OCI-LY3 (cell line): ENCODE measurements around the gene GPATCH8.

Source experiments
- H2AFZ ChIP-seq: fragments of 200-600, 300-600 bp; shearing (Covaris generic); 2 replicates; pipeline ENCODE4 v1.6.0; 2014; ENCODE audit warnings: antibody characterized with exemption, low read depth, low read length
- H3K27ac ChIP-seq: fragments of 200-600, 300-600 bp; sonication (generic); 2 replicates; pipeline ENCODE4 v1.5.1; 2014; ENCODE audit warnings: mild to moderate bottlenecking, low read length, moderate library complexity, mixed read lengths
- H3K27me3 ChIP-seq: fragments of 200-600, 300-600 bp; sonication (generic); 2 replicates; pipeline ENCODE4 v1.6.1; 2014; ENCODE audit warnings: low read depth, low read length, mixed read lengths
- H3K36me3 ChIP-seq: fragments of 200-600, 300-600 bp; sonication (generic); replicated peaks from 2 replicates; pipeline ENCODE3; 2014; ENCODE audit warnings: low read depth, low read length, mixed read lengths
- H3K4me1 ChIP-seq: fragments of 300-600, 200-600 bp; sonication (generic); 2 replicates; pipeline ENCODE4 v1.6.1; 2014; ENCODE audit warnings: low read length, mixed read lengths
- H3K4me2 ChIP-seq: fragments of 200-600, 300-600 bp; sonication (generic); 2 replicates; pipeline ENCODE4 v1.6.1; 2014; ENCODE audit warnings: low read length, mixed read lengths
- H3K4me3 ChIP-seq: fragments of 300-600, 200-600 bp; sonication (generic); 2 replicates; pipeline ENCODE4 v1.5.1; 2014; ENCODE audit warnings: antibody characterized with exemption, mild to moderate bottlenecking, low read length, moderate library complexity
- H3K79me2 ChIP-seq: fragments of 300-600, 200-600 bp; shearing (Covaris generic); 2 replicates; pipeline ENCODE4 v1.6.1; 2014; ENCODE audit warnings: mild to moderate bottlenecking, low read length, mixed read lengths
- H3K9ac ChIP-seq: fragments of 300-600, 200-600 bp; shearing (Covaris generic); 2 replicates; pipeline ENCODE4 v1.6.0; 2014; ENCODE audit warnings: mild to moderate bottlenecking, low read length, moderate library complexity
- H3K9me3 ChIP-seq: fragments of 200-600, 300-600 bp; shearing (Covaris generic); 2 replicates; pipeline ENCODE4 v1.6.1; 2014; ENCODE audit warnings: low read length, mixed read lengths; ENCODE audit not compliant: insufficient read depth
- H4K20me1 ChIP-seq: fragments of 200-600, 300-600 bp; sonication (generic); 2 replicates; pipeline ENCODE4 v1.6.1; 2016; ENCODE audit warnings: low read length, mixed read lengths; ENCODE audit not compliant: insufficient read depth
- EZH2phosphoT487 ChIP-seq: fragments of 200-600 bp; shearing (Covaris generic); IDR thresholded peaks from 2 replicates; pipeline ENCODE4 v1.6.1; 2018; ENCODE audit warnings: antibody characterized with exemption, mixed run types, low read depth
- TF ChIP-seq, protein P1 (sequence below): fragments of 200-600, 300-600 bp; sonication (generic); IDR thresholded peaks from 2 replicates; pipeline ENCODE4 v1.5.1; 2014; ENCODE audit warnings: antibody characterized with exemption, low read length, low read depth

Gene GPATCH8

DNA sequence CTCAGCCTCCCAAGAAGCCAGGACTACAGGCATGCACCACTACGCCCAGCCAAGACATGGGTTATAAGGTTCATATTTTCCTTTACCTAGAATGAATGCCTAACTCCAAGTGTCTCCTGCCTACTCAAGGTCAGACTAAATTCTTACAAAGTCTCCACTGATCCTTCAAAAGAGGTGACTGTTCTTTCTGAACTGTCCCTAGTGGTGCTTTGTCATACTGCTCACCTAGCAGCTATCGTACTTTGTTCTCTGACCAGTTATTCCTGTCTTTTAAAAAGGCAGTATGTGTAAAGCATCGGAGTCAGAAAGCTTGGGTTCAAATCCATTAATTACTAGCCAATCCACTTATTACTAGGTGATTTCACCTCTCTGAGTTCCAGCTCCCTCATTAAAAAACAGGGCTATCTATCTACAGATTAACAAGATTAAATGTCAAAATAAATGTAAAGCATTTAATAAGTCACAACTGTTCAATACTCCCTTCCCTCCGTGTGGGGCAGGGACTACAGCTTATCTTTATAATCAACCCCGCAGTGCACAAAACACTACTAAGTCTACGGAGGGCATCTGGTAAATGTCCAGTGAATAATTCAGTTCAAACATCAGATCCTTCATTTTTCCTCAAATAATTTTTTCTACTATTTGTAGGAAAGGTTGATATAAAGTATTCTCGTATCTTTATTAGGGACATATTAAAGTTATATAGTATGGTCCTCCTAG lies 93.7 kb downstream of the GPATCH8 start:
- H3K4me3 ChIP-seq: no peak overlapping the region
- no peaks in the 10 kb centered on the region for H3K9me3 ChIP-seq
- peak overlapping the region; percentile 62 for H3K27ac ChIP-seq
- H3K36me3 ChIP-seq: peaks cover 31% of the 10 kb centered on the region
- peak overlapping the region; percentile 60 for H3K4me2 ChIP-seq
- H4K20me1 ChIP-seq: peaks cover 2% of the 10 kb centered on the region; the same call in 1 of the 2 replicates
- TF ChIP-seq, protein P1, sequence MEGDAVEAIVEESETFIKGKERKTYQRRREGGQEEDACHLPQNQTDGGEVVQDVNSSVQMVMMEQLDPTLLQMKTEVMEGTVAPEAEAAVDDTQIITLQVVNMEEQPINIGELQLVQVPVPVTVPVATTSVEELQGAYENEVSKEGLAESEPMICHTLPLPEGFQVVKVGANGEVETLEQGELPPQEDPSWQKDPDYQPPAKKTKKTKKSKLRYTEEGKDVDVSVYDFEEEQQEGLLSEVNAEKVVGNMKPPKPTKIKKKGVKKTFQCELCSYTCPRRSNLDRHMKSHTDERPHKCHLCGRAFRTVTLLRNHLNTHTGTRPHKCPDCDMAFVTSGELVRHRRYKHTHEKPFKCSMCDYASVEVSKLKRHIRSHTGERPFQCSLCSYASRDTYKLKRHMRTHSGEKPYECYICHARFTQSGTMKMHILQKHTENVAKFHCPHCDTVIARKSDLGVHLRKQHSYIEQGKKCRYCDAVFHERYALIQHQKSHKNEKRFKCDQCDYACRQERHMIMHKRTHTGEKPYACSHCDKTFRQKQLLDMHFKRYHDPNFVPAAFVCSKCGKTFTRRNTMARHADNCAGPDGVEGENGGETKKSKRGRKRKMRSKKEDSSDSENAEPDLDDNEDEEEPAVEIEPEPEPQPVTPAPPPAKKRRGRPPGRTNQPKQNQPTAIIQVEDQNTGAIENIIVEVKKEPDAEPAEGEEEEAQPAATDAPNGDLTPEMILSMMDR: no peak
- no peak for TF ChIP-seq EZH2phosphoT487
- no peak overlapping the region for H3K9ac ChIP-seq
- H2AFZ ChIP-seq: no peak overlapping the region
- H3K79me2 ChIP-seq: no peaks in the 10 kb centered on the region; the same call in 1 of the 2 replicates
- peaks cover 18% of the 10 kb centered on the region for H3K4me1 ChIP-seq
- H3K27me3 ChIP-seq: no peaks in the 10 kb centered on the region

DNA sequence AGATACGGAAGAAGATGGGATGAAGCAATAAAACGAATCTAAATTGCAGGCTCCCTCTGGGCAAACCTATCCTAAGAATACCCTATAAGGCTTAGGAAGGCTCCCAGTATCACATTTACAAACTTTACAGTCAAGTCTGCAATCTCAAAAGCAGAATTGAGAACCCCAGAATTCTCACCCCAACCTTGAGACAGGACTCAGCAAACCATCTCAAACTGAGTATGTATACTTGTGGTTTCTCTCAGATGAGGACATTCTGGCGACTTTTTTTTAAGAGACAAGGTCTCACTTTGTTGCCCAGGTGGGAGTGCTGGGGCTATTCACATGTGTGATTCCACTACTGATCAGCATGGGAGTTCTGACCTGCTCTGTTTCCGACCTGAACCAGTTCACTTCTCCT lies 94.4 kb downstream of the GPATCH8 start:
- Histone ChIP-seq H3K9me3 (no peaks in the 10 kb centered on the region), H3K4me1 (peaks cover 18% of the 10 kb centered on the region), H3K36me3 (peaks cover 27% of the 10 kb centered on the region)

DNA sequence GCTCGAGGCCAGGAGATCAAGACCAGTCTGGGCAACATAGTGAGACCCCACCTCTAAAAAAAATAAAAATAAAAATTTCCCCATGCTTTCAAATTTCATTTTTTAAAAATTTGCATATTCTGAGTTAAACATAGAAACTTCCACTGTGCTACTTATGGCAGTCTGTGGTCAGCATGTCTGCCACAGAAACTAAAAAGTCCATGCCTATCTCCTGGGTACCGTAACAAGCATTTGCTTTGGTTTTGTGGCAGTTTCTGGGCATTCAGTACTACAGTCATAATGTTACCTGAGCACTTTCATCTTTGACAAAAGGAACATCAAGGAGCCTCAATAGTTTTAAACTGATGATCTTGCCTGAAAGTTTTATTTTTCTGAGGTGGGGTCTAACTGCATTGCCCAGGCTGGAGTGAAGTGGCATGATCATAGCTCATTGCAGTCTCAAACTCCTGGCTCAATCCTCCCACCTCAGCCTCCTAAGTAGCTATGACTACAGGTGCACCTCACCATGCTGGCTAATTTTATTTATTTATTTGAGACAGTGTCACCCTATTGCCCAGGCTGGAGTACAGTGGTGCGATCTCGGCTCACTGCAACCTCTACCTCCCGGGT lies 100.5 kb downstream of the GPATCH8 start:
- peak overlapping the region; percentile 31 for H3K4me2 ChIP-seq
- no peaks in the 10 kb centered on the region for H4K20me1 ChIP-seq
- no peak for TF ChIP-seq EZH2phosphoT487
- TF ChIP-seq, protein P1: no peak
- peaks cover 39% of the 10 kb centered on the region for H3K36me3 ChIP-seq
- H3K4me3 ChIP-seq: no peak overlapping the region
- H3K27ac ChIP-seq: peak overlapping the region; percentile 39
- no peaks in the 10 kb centered on the region for H3K27me3 ChIP-seq
- H2AFZ ChIP-seq: no peak overlapping the region
- H3K9me3 ChIP-seq: no peaks in the 10 kb centered on the region
- H3K9ac ChIP-seq: no peak overlapping the region
- H3K79me2 ChIP-seq: no peaks in the 10 kb centered on the region; the same call in 1 of the 2 replicates
- peaks cover 12% of the 10 kb centered on the region for H3K4me1 ChIP-seq

More for the DNA sequence above, 94.4 kb downstream of the GPATCH8 start:
- peak overlapping the region; percentile 62 for H3K27ac ChIP-seq
- no peaks in the 10 kb centered on the region for H3K27me3 ChIP-seq
- no peak overlapping the region for H3K9ac ChIP-seq
- TF ChIP-seq, protein P1: no peak
- H4K20me1 ChIP-seq: peaks cover 2% of the 10 kb centered on the region; the same call in 1 of the 2 replicates
- H3K79me2 ChIP-seq: no peaks in the 10 kb centered on the region; the same call in 1 of the 2 replicates
- no peak overlapping the region for H3K4me3 ChIP-seq
- peak overlapping the region; percentile 60 for H3K4me2 ChIP-seq
- H2AFZ ChIP-seq: no peak overlapping the region

DNA sequence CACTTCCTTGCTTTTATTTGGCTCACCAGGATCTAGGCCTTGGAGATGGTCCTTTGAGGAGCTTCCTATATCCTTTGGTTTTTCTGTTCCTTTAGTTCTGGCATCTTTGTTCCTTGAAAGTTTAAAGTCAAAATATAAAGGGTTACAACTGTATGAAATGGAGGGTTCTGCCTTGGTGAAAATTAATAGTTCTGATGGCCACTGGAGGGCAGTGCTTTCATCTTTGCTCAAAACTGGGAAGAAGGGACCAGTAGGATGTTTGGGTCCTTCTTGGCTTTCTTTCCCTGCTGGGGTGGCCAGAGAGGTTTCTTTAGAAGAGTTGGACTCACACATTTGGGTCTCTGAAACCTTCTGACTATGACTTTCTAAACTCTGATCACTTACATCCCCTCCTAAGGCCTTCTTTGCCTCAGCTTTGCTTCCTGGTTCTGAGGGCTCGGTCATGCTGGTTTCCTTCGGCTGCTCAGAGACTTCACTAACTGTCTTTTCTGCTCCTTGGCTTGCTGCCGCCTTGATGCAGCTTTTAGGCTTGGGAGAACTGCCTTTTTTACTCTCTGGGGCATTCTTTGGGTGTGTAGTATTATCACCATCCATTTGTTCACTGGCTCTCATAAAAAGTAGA lies 102.9 kb downstream of the GPATCH8 start:
- no peak overlapping the region for H3K4me3 ChIP-seq
- peaks cover 40% of the 10 kb centered on the region for H3K36me3 ChIP-seq
- 0 out of 2 replicates have a peak overlapping the region, but pooled peaks have one; percentile 4 for H3K27ac ChIP-seq
- peaks cover 12% of the 10 kb centered on the region for H3K4me1 ChIP-seq
- H3K9me3 ChIP-seq: no peaks in the 10 kb centered on the region
- TF ChIP-seq, protein P1: peak; percentile 68
- TF ChIP-seq EZH2phosphoT487: no peak
- no peak overlapping the region for H3K9ac ChIP-seq
- no peaks in the 10 kb centered on the region for H4K20me1 ChIP-seq
- no peak overlapping the region for H3K4me2 ChIP-seq
- H2AFZ ChIP-seq: no peak overlapping the region
- no peaks in the 10 kb centered on the region for H3K79me2 ChIP-seq
- no peaks in the 10 kb centered on the region for H3K27me3 ChIP-seq
